ENCODE data around the gene C1R.

The C1R gene

GRCh38 chr12:7092229-7092985 lies at the start of gene C1R:
Gene C1R (minus strand): TSS chr12:7092445. CDS start chr12:7092388, 57 bp downstream.
- DNase-seq = peak; percentile 63

GRCh38 chr12:7141351-7142005 lies 49.2 kb upstream of the C1R start:
- DNase-seq = no peak

- DNase-seq = no peak
Observed at GRCh38 chr12:7139200-7139599, 47.0 kb upstream of the C1R start.

GRCh38 chr12:7137908-7138307 lies 45.7 kb upstream of the C1R start:
- DNase-seq = no peak

- DNase-seq = no peak
Observed at GRCh38 chr12:7136676-7137075, 44.4 kb upstream of the C1R start.

GRCh38 chr12:7136071-7136470 lies 43.8 kb upstream of the C1R start:
- DNase-seq = no peak

- DNase-seq = no peak
Observed at GRCh38 chr12:7134396-7135166, 42.3 kb upstream of the C1R start.

GRCh38 chr12:7131502-7131866 lies 39.2 kb upstream of the C1R start:
- DNase-seq = no peak

- DNase-seq = peak; percentile 66
Observed at GRCh38 chr12:7130701-7131501, 38.7 kb upstream of the C1R start.

- peak; percentile 82 for DNase-seq
Observed at GRCh38 chr12:7129872-7130691, 37.8 kb upstream of the C1R start, which contains the start of gene CLSTN3. Gene CLSTN3 (plus strand): TSS chr12:7130371. CDS start chr12:7130649, 278 bp downstream.

- DNase-seq = no peak
Observed at GRCh38 chr12:7129287-7129871, 37.1 kb upstream of the C1R start.

- no peak for DNase-seq
Observed at GRCh38 chr12:7128681-7129286, 36.5 kb upstream of the C1R start, which contains the start of gene RBP5. Gene RBP5 (minus strand): TSS chr12:7128889. CDS start chr12:7128775, 114 bp downstream.

GRCh38 chr12:7127916-7128626 lies 35.8 kb upstream of the C1R start:
- DNase-seq = no peak

- DNase-seq = no peak
Observed at GRCh38 chr12:7125632-7126227, 33.5 kb upstream of the C1R start.

GRCh38 chr12:7123806-7124522 lies 31.7 kb upstream of the C1R start:
- DNase-seq = no peak

- DNase-seq = no peak
Observed at GRCh38 chr12:7122811-7123769, 30.8 kb upstream of the C1R start.

- DNase-seq = no peak
Observed at GRCh38 chr12:7121324-7121723, 29.1 kb upstream of the C1R start.

- DNase-seq = no peak
Observed at GRCh38 chr12:7120166-7120565, 27.9 kb upstream of the C1R start.
